PC-9 (cell line): ENCODE data around the gene PRDM15.

ENCODE experiments used
- EZH2 ChIP-seq: fragments of 200-600 bp; sonication (generic); IDR thresholded peaks from 2 replicates; pipeline ENCODE4 v1.8.0; 2017; ENCODE audit warnings: antibody characterized with exemption, low read depth
- TF ChIP-seq, protein P1 (sequence below): fragments of 200-600 bp; sonication (generic); conservative IDR thresholded peaks from 2 replicates; pipeline ENCODE4 v1.6.1; 2017; ENCODE audit warnings: mixed run types, antibody characterized with exemption, mild to moderate bottlenecking, moderate library complexity

DNA sequence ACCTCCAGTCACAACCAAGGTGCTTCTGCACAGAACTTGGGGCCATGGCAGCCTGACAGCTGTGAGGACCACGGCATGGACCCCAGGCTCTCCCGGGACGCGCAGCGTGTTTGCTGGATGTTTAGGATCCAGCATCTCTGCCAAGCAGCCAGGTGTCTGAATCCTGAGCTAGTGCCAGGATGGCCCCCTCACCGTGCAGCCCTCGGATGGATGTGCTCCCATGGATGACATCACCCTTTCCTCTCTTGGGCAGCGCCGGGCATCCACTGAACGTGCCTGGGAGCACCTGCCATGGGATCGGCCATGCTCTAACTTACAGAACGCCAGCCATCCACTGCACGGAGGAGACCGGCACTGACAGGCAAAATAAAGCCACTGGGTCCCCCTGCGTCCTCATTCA lies 53.9 kb downstream of the PRDM15 start:
- TF ChIP-seq, protein P1, sequence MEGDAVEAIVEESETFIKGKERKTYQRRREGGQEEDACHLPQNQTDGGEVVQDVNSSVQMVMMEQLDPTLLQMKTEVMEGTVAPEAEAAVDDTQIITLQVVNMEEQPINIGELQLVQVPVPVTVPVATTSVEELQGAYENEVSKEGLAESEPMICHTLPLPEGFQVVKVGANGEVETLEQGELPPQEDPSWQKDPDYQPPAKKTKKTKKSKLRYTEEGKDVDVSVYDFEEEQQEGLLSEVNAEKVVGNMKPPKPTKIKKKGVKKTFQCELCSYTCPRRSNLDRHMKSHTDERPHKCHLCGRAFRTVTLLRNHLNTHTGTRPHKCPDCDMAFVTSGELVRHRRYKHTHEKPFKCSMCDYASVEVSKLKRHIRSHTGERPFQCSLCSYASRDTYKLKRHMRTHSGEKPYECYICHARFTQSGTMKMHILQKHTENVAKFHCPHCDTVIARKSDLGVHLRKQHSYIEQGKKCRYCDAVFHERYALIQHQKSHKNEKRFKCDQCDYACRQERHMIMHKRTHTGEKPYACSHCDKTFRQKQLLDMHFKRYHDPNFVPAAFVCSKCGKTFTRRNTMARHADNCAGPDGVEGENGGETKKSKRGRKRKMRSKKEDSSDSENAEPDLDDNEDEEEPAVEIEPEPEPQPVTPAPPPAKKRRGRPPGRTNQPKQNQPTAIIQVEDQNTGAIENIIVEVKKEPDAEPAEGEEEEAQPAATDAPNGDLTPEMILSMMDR, result no peak
- no peak for TF ChIP-seq EZH2
